KOPT-K1 (cell line): ENCODE measurements around the gene AGAP3.

Experiments
- H3K27ac ChIP-seq: fragments of 200-600 bp; sonication (generic); 2 replicates; pipeline ENCODE4 v1.5.1; 2016; ENCODE audit warnings: antibody characterized with exemption, mild to moderate bottlenecking, low read depth, low read length; ENCODE audit not compliant: poor library complexity, severe bottlenecking
- H3K36me3 ChIP-seq: fragments of 200-600 bp; sonication (generic); 2 replicates; pipeline ENCODE4 v1.5.1; 2017; ENCODE audit warnings: antibody characterized with exemption, mild to moderate bottlenecking, low read length, moderate library complexity; ENCODE audit not compliant: insufficient read depth
- H3K9me3 ChIP-seq: fragments of 200-600 bp; sonication (generic); 2 replicates; pipeline ENCODE4 v1.5.1; 2017; ENCODE audit warnings: antibody characterized with exemption, low read length, mild to moderate bottlenecking; ENCODE audit not compliant: insufficient read depth, poor library complexity, severe bottlenecking

Gene AGAP3

GRCh38 chr7:151125470-151125845 is 39.2 kb downstream of the AGAP3 start:
- Histone ChIP-seq H3K36me3 (peaks cover 12% of the 10 kb centered on the region; the same call in 1 of the 2 replicates), H3K9me3 (no peaks in the 10 kb centered on the region), H3K27ac (no peak overlapping the region)

- Histone ChIP-seq H3K27ac (no peak overlapping the region), H3K9me3 (no peaks in the 10 kb centered on the region), H3K36me3 (peaks cover 9% of the 10 kb centered on the region; the same call in 1 of the 2 replicates)
These were observed 39.7 kb downstream of the AGAP3 start for GRCh38 chr7:151125846-151126481.

- no peaks in the 10 kb centered on the region for H3K9me3 ChIP-seq
- peaks cover 9% of the 10 kb centered on the region; the same call in 1 of the 2 replicates for H3K36me3 ChIP-seq
- H3K27ac ChIP-seq, result no peak overlapping the region
These were observed 40.3 kb downstream of the AGAP3 start for GRCh38 chr7:151126491-151127137.

- no peaks in the 10 kb centered on the region for H3K9me3 ChIP-seq
- no peak overlapping the region for H3K27ac ChIP-seq
- peaks cover 9% of the 10 kb centered on the region; the same call in 1 of the 2 replicates for H3K36me3 ChIP-seq
These were observed 41.9 kb downstream of the AGAP3 start for GRCh38 chr7:151128144-151128543.

GRCh38 chr7:151128716-151129115 is 42.4 kb downstream of the AGAP3 start:
- Histone ChIP-seq H3K9me3 (no peaks in the 10 kb centered on the region), H3K36me3 (peaks cover 9% of the 10 kb centered on the region; the same call in 1 of the 2 replicates), H3K27ac (no peak overlapping the region)

- peaks cover 9% of the 10 kb centered on the region; the same call in 1 of the 2 replicates for H3K36me3 ChIP-seq
These were observed 43.1 kb downstream of the AGAP3 start for GRCh38 chr7:151129117-151129959.

GRCh38 chr7:151129960-151130591 is 43.8 kb downstream of the AGAP3 start:
- H3K27ac ChIP-seq, result no peak overlapping the region
- H3K9me3 ChIP-seq, result no peaks in the 10 kb centered on the region
- H3K36me3 ChIP-seq, result peaks cover 7% of the 10 kb centered on the region; the same call in 1 of the 2 replicates

More at GRCh38 chr7:151129117-151129959, 43.1 kb downstream of the AGAP3 start:
- H3K27ac ChIP-seq, result no peak overlapping the region
- H3K9me3 ChIP-seq, result no peaks in the 10 kb centered on the region

GRCh38 chr7:151130741-151131157 is 44.5 kb downstream of the AGAP3 start:
- Histone ChIP-seq H3K27ac (no peak overlapping the region), H3K36me3 (peaks cover 10% of the 10 kb centered on the region; the same call in 1 of the 2 replicates), H3K9me3 (no peaks in the 10 kb centered on the region)

- H3K9me3 ChIP-seq, result no peaks in the 10 kb centered on the region
- H3K27ac ChIP-seq, result no peak overlapping the region
- peaks cover 10% of the 10 kb centered on the region; the same call in 1 of the 2 replicates for H3K36me3 ChIP-seq
These were observed 44.9 kb downstream of the AGAP3 start for GRCh38 chr7:151131224-151131591.

- Histone ChIP-seq H3K36me3 (peaks cover 10% of the 10 kb centered on the region; the same call in 1 of the 2 replicates), H3K27ac (no peak overlapping the region), H3K9me3 (no peaks in the 10 kb centered on the region)
These were observed 45.5 kb downstream of the AGAP3 start for GRCh38 chr7:151131592-151132293.

GRCh38 chr7:151132461-151133205 is 46.4 kb downstream of the AGAP3 start:
- Histone ChIP-seq H3K36me3 (peaks cover 10% of the 10 kb centered on the region; the same call in 1 of the 2 replicates), H3K9me3 (no peaks in the 10 kb centered on the region), H3K27ac (no peak overlapping the region)

GRCh38 chr7:151133266-151133985 is 47.2 kb downstream of the AGAP3 start:
- Histone ChIP-seq H3K27ac (no peak overlapping the region), H3K36me3 (peaks cover 10% of the 10 kb centered on the region; the same call in 1 of the 2 replicates)

More at GRCh38 chr7:151133266-151133985, 47.2 kb downstream of the AGAP3 start:
- H3K9me3 ChIP-seq, result no peaks in the 10 kb centered on the region
